Ovary (tissue), 9 donors: Measurements from ENCODE around the gene HECW1. TPM values are rescaled to one million over a fixed set of nuclear protein-coding genes. Genes with fewer than 3 reads are reported as not detected.
"Not testable (repeated sequence)": the region's sequence is repeated elsewhere in the genome, so short reads cannot be mapped to it uniquely, and the experiment has no call there.

Experiments used
- DNase-seq, 5 donors: peaks; one replicate each; pipeline ENCODE4 v3.0.0-alpha.2; 2019 to 2020
- H3K27ac ChIP-seq, 2 donors: fragments of 200-600 bp; one replicate each; pipeline versions ENCODE4 v1.5.1 to v1.8.0; 2019 to 2022
- H3K27me3 ChIP-seq: fragments of 200-600 bp; one replicate; pipeline ENCODE4 v1.8.0; 2022
- H3K36me3 ChIP-seq: fragments of 200-600 bp; sonication (generic); one replicate; pipeline ENCODE4 v1.5.1; 2019
- H3K4me1 ChIP-seq: one replicate; pipeline ENCODE4 v1.8.1; 2013; ENCODE audit warnings: mild to moderate bottlenecking, moderate library complexity; ENCODE audit not compliant: insufficient read depth
- H3K4me3 ChIP-seq: fragments of 200-600 bp; sonication (generic); one replicate; pipeline ENCODE4 v1.5.1; 2017
- H3K9me3 ChIP-seq, 2 donors: fragments of 200-600 bp in 1 of 2; sonication (generic) in 1 of 2; one replicate each; pipeline versions ENCODE4 v1.5.1 to v1.8.1; 2013 to 2019; ENCODE audit warnings: mild to moderate bottlenecking in 1 of 2, moderate library complexity in 1 of 2
- CTCF ChIP-seq, 3 donors: fragments of 450-650 bp in 2 of 3; fragments of 200-600 bp in 1 of 3; IDR thresholded peaks; one replicate each; pipeline versions ENCODE4 v1.5.1 to v1.8.0; 2016 to 2022; ENCODE audit warnings: antibody characterized with exemption in 3 of 3, mild to moderate bottlenecking in 1 of 3
- EP300 ChIP-seq: sonication (generic); formaldehyde crosslinking; IDR thresholded peaks from one replicate; pipeline ENCODE4 v1.6.1; 2017; ENCODE audit warnings: antibody characterized with exemption
- POLR2A ChIP-seq: fragments of 450-650 bp; IDR thresholded peaks from one replicate; pipeline ENCODE4 v1.6.1; 2017; ENCODE audit warnings: antibody characterized with exemption, mild to moderate bottlenecking, moderate library complexity
- WGBS, 3 donors: extraction: QIAGEN DNeasy Blood & Tissue Kit in 1 of 3; methylation state at CpG; one replicate each; pipeline versions ENCODE4 v1.1.5 to v1.1.7; 2013 to 2017; 5-methylcytosine and 5-hydroxymethylcytosine counted together
- intact Hi-C, 4 donors: fragments of 100-400 bp; cut with DNase I; formaldehyde crosslinking; loops; one replicate each; pipeline versions ENCODE4 v1.11.0 to v1.15.1; 2022 to 2023
- polyA plus RNA-seq, 2 donors: library from polyadenylated mRNA; stranded (reverse); fragments of 200-250 nt in 1 of 2; fragments of 350-450 nt in 1 of 2; fragmentation: Illumina TruSeq in 1 of 2; extraction: RNeasy Lipid Tissue Mini Kit (QIAGEN cat#74804) in 1 of 2; gene quantifications; one replicate each; pipeline ENCODE4 v1.2.3, GENCODE V29; 2013 to 2014
- total RNA-seq, 7 donors: library from RNA; depleted of rRNA in 2 of 7; stranded (reverse); fragments of >200 nt in 2 of 7; fragmentation: NEBNext Ultra II Directional in 3 of 7; extraction: Animal tissue kit (Norgen Biotek cat#: 25700) in 3 of 7; gene quantifications; one replicate each; pipeline versions ENCODE4 v1.1.0 to v1.2.4, GENCODE V29; 2016 to 2023
- donor health status: DM: no; HTN: no; CAD: no; lungs with moderate emphysema.
- donor health status: DM: no; HTN: no; CAD: no.
- donor health status: Bipolar disorder and iron deficiency.
- donor health status: DM: yes; HTN: yes; CAD: no.
- donor health status: DM: no; HTN: no; CAD: no.
- donor health status: DM: yes; HTN: yes; CAD: no.

The HECW1 gene
- total and polyA plus RNA-seq, 9 donors, result 0.31 to 6.4 (median 1.8) TPM; not detected in 1

GRCh38 chr7:43124388-43124787 is 11.9 kb downstream of the HECW1 start:
- Histone ChIP-seq H3K4me3 (no peak overlapping the region), H3K9me3 (no peaks in the 10 kb centered on the region), H3K36me3 (no peaks in the 10 kb centered on the region), H3K27me3 (no peaks in the 10 kb centered on the region), H3K27ac (no peak overlapping the region), H3K4me1 (no peaks in the 10 kb centered on the region)
- DNase-seq, result no peak
- TF ChIP-seq CTCF (IDR thresholded peaks at IDR 0.05), result no peak
- WGBS, 3 donors, result 71 to 94% (median 86%) methylated on average over 3 of the region's 3 CpGs
- intact Hi-C loops, result no loop called here

GRCh38 chr7:43130347-43130746 is 17.9 kb downstream of the HECW1 start:
- H3K4me3 ChIP-seq, result no peak overlapping the region
- H3K27ac ChIP-seq, result no peak overlapping the region
- H3K27me3 ChIP-seq, result no peaks in the 10 kb centered on the region
- WGBS, 3 donors, result 85 to 92% (median 90%) methylated on average over 3 of the region's 3 CpGs
- H3K9me3 ChIP-seq, result no peaks in the 10 kb centered on the region
- H3K36me3 ChIP-seq, result no peaks in the 10 kb centered on the region
- intact Hi-C loops, result no loop called here
- no peaks in the 10 kb centered on the region for H3K4me1 ChIP-seq
- no peak for DNase-seq
- no peak for TF ChIP-seq CTCF (IDR thresholded peaks at IDR 0.05)
- TF ChIP-seq EP300, result no peak
- no peak for TF ChIP-seq POLR2A

DNA sequence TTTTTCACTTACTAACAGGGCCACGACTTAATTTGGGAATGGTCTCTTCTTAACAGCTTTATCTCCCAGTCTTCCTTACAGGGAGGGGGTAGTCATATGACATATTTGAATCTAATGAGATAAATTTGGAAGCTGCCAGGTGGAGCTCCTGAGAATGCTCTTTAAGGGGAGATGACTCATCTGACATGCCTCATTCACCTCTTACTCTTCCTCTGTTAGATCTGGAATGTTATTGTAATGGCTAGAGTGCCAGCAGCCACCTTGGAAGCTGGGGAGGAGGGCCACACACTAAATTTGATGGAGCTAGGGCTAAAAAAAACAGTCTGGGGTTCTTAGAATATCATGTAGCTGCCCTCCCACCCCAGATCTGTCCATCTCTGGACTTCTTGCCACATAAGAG is 22.7 kb downstream of the HECW1 start:
- Histone ChIP-seq H3K4me1 (no peaks in the 10 kb centered on the region), H3K36me3 (no peaks in the 10 kb centered on the region), H3K9me3 (no peaks in the 10 kb centered on the region), H3K27me3 (no peaks in the 10 kb centered on the region), H3K27ac (no peak overlapping the region), H3K4me3 (no peak overlapping the region)
- no peak for DNase-seq
- intact Hi-C loops, result no loop called here
- WGBS, 3 donors, result 76 to 82% (median 76%) methylated on average over 1 of the region's 1 CpG
- no peak for TF ChIP-seq CTCF (IDR thresholded peaks at IDR 0.05)
- no peak for TF ChIP-seq EP300
- no peak for TF ChIP-seq POLR2A

- intact Hi-C loops, result no loop called here
- TF ChIP-seq POLR2A (no peak), EP300 (no peak), CTCF (IDR thresholded peaks at IDR 0.05) (no peak)
- DNase-seq, result no peak
- Histone ChIP-seq H3K4me3 (no peak overlapping the region), H3K27me3 (no peaks in the 10 kb centered on the region), H3K9me3 (no peaks in the 10 kb centered on the region), H3K27ac (no peak overlapping the region), H3K36me3 (no peaks in the 10 kb centered on the region), H3K4me1 (no peaks in the 10 kb centered on the region)
- 55 to 82% (median 59%) methylated on average over 2 of the region's 2 CpGs for WGBS, 3 donors
Observed at GRCh38 chr7:43136064-43136463, 23.6 kb downstream of the HECW1 start.

- WGBS, 3 donors, result 74 to 82% (median 78%) methylated on average over 6 of the region's 6 CpGs
- H3K9me3 ChIP-seq, H3K27me3 ChIP-seq, H3K4me3 ChIP-seq, H3K4me1 ChIP-seq, DNase-seq, H3K36me3 ChIP-seq, H3K27ac ChIP-seq, intact Hi-C loops: not testable (repeated sequence)
Observed at GRCh38 chr7:43137121-43137744, 24.8 kb downstream of the HECW1 start.
